ENCODE results near the gene FILIP1L. TPM values are rescaled to one million over a fixed set of nuclear protein-coding genes. Genes with fewer than 3 reads are reported as not detected.

FILIP1L gene
- total RNA-seq, 2 donors from 2014 or later = 270 to 279 TPM

- ATAC-seq (ENCODE audit: insufficient number of reproducible peaks, low FRiP score, low read depth) (no peak), DNase-seq (ENCODE audit: low spot score) (no peak)
- peaks cover 25 to 35% of the 10 kb centered on the region in 2 donors for H3K4me1 ChIP-seq (ENCODE audit: control insufficient read depth in 1 of 2, low read depth in 2 of 2)
- H3K4me3 ChIP-seq = no peak overlapping the region
- H3K9me3 ChIP-seq = no peaks in the 10 kb centered on the region
- H3K36me3 ChIP-seq = no peaks in the 10 kb centered on the region
- no peaks in the 10 kb centered on the region for H3K27me3 ChIP-seq (replicated peaks; ENCODE audit: insufficient read depth)
- H3K27ac ChIP-seq = peak overlapping the region in 1 of 2 donors; percentile 14
- TF ChIP-seq CTCF (IDR thresholded peaks at IDR 0.05) = no peak
These were observed 229.8 kb downstream of the FILIP1L start for GRCh38 chr3:99884484-99884883.

- H3K4me3 ChIP-seq = no peak overlapping the region
- peaks cover 25 to 35% of the 10 kb centered on the region in 2 donors for H3K4me1 ChIP-seq (ENCODE audit: control insufficient read depth in 1 of 2, low read depth in 2 of 2)
- TF ChIP-seq CTCF (IDR thresholded peaks at IDR 0.05) = no peak
- H3K27ac ChIP-seq = peak overlapping the region in 1 of 2 donors; percentile 14
- no peak for DNase-seq (ENCODE audit: low spot score)
- no peaks in the 10 kb centered on the region for H3K27me3 ChIP-seq (replicated peaks; ENCODE audit: insufficient read depth)
- H3K9me3 ChIP-seq = no peaks in the 10 kb centered on the region
- no peak for ATAC-seq (ENCODE audit: insufficient number of reproducible peaks, low FRiP score, low read depth)
- H3K36me3 ChIP-seq = no peaks in the 10 kb centered on the region
These were observed 230.6 kb downstream of the FILIP1L start for GRCh38 chr3:99883693-99884092.

GRCh38 chr3:99883138-99883461 lies 231.2 kb downstream of the FILIP1L start:
- Histone ChIP-seq H3K27ac (no peak overlapping the region), H3K4me3 (no peak overlapping the region), H3K36me3 (no peaks in the 10 kb centered on the region), H3K27me3 (replicated peaks; ENCODE audit: insufficient read depth) (no peaks in the 10 kb centered on the region), H3K4me1 (ENCODE audit: control insufficient read depth in 1 of 2, low read depth in 2 of 2) (peaks cover 25 to 35% of the 10 kb centered on the region in 2 donors), H3K9me3 (no peaks in the 10 kb centered on the region)
- TF ChIP-seq CTCF (IDR thresholded peaks at IDR 0.05) = no peak
- DNase-seq (ENCODE audit: low spot score) = no peak
- no peak for ATAC-seq (ENCODE audit: insufficient number of reproducible peaks, low FRiP score, low read depth)

GRCh38 chr3:99882436-99883137 lies 231.7 kb downstream of the FILIP1L start:
- peak overlapping the region in 1 of 2 donors; percentile 89 for H3K27ac ChIP-seq
- ATAC-seq (ENCODE audit: insufficient number of reproducible peaks, low FRiP score, low read depth) (no peak), DNase-seq (ENCODE audit: low spot score) (no peak)
- no peak for TF ChIP-seq CTCF (IDR thresholded peaks at IDR 0.05)
- no peaks in the 10 kb centered on the region for H3K9me3 ChIP-seq
- H3K4me3 ChIP-seq = no peak overlapping the region
- no peaks in the 10 kb centered on the region for H3K36me3 ChIP-seq
- H3K4me1 ChIP-seq (ENCODE audit: control insufficient read depth in 1 of 2, low read depth in 2 of 2) = peaks cover 25 to 40% of the 10 kb centered on the region in 2 donors
- H3K27me3 ChIP-seq (replicated peaks; ENCODE audit: insufficient read depth) = no peaks in the 10 kb centered on the region

- H3K27ac ChIP-seq = peak overlapping the region; percentile 76 to 89
- no peak for TF ChIP-seq CTCF (IDR thresholded peaks at IDR 0.05)
- H3K36me3 ChIP-seq = no peaks in the 10 kb centered on the region
- no peaks in the 10 kb centered on the region for H3K9me3 ChIP-seq
- DNase-seq (ENCODE audit: low spot score) (no peak), ATAC-seq (ENCODE audit: insufficient number of reproducible peaks, low FRiP score, low read depth) (peak; percentile 42)
- no peaks in the 10 kb centered on the region for H3K27me3 ChIP-seq (replicated peaks; ENCODE audit: insufficient read depth)
- peaks cover 25 to 46% of the 10 kb centered on the region in 2 donors for H3K4me1 ChIP-seq (ENCODE audit: control insufficient read depth in 1 of 2, low read depth in 2 of 2)
- peak overlapping the region; percentile 22 for H3K4me3 ChIP-seq
These were observed 233.2 kb downstream of the FILIP1L start for GRCh38 chr3:99881121-99881524.
